Lower leg skin (tissue), 3 donors: ENCODE measurements around the gene TRAF2.

ENCODE experiments used
- CTCF ChIP-seq, 3 donors: fragments of 450-650 bp; IDR thresholded peaks; one replicate each; pipeline ENCODE4 v1.5.1; 2016; ENCODE audit warnings: antibody characterized with exemption in 3 of 3, mild to moderate bottlenecking in 3 of 3, moderate library complexity in 2 of 3
- POLR2A ChIP-seq, 2 donors: fragments of 450-650 bp; IDR thresholded peaks; one replicate each; pipeline ENCODE4 v1.6.1; 2016 to 2017; ENCODE audit warnings: antibody characterized with exemption in 2 of 2, mild to moderate bottlenecking in 1 of 2, moderate library complexity in 1 of 2

- no peak for TF ChIP-seq CTCF (IDR thresholded peaks at IDR 0.05)
- TF ChIP-seq POLR2A (IDR thresholded peaks at IDR 0.05): no peak
Measured at GRCh38 chr9:136863623-136864273, 22.6 kb upstream of the TRAF2 start.
